SIG-M5 treated with dmso at 0.1 percent for 504 hours (cell line): ENCODE data around the gene LMO7.

Experiments
- DNase-seq: peaks from one replicate; lab custom pipeline; 2025; ENCODE audit not compliant: unreplicated experiment; lab: John Stamatoyannopoulos, UW

The LMO7 gene

DNA sequence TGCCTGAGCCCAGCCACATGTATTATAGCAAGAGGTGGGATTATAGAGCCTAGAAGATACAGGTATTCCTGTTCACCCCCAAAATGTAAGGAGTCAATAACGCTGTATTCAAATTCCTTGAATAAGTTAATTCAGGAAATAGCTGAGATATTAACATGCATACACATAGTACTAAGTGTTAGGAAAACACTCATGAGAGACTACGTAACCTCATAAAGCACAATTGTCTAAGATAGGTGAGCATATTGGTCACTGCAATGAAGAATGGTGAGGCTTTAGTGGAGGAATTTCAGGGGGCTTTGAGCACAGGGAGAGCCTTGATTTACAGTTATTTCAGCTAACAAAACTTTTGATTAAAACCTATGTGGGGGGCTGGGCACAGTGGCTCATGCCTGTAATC, 161.6 kb downstream of the LMO7 start:
- DNase-seq, result no peak

DNA sequence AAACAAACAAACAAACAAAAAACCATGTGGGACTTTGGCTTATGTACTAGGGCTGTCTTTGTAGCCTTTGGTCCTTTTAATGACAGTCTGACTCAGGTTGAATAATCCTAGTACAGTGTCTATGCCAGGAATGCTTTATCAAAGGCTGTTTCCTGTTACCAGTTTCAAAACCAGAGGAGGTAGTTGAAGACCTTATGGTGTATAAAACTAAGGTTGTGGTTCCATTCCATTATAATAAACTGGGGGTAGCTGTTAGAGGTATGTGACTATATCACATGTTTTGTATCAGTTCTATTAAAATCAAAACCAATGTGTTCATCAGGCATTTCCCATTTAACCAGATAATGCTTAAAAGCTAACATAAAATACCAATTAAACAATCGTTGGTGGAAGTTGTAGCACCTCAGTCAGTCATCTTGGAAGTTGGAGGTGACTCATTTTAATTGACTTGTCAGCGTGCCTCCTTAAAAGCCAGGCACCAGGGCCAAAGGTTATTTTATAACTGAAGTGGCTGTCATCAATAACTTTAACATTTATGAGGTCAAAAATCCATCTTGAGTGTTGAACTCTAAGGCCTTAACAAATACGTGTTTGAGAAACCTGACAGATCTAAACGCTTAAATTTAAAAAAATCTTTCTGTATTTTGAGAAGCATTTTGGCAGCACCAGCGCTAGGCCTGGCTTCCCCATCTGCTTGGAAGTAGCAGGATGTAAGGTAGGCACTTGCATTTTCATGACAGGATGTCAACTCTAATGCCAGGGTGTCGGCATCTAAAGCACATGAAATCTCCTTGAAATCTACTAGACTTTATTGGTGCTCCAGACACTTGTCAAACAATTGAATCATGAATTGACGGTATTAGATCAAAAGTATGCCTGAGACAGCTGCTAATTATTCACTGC, 162.5 kb downstream of the LMO7 start:
- DNase-seq, result no peak

DNA sequence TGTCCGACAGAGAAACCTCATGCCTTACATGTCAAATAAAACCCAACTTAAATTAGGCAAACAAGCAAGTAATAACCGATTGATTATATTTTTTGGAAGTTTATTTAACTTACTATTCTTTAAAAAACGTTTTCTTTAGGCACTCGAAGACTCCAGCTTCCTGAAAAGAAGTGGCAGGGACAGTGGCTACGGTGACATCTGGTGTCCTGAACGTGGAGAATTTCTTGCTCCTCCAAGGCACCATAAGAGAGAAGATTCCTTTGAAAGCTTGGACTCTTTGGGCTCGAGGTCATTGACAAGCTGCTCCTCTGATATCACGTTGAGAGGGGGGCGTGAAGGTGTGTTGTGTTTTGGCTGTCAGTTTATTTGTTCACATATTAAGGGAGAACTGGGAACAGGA, 164.4 kb downstream of the LMO7 start:
- no peak for DNase-seq

DNA sequence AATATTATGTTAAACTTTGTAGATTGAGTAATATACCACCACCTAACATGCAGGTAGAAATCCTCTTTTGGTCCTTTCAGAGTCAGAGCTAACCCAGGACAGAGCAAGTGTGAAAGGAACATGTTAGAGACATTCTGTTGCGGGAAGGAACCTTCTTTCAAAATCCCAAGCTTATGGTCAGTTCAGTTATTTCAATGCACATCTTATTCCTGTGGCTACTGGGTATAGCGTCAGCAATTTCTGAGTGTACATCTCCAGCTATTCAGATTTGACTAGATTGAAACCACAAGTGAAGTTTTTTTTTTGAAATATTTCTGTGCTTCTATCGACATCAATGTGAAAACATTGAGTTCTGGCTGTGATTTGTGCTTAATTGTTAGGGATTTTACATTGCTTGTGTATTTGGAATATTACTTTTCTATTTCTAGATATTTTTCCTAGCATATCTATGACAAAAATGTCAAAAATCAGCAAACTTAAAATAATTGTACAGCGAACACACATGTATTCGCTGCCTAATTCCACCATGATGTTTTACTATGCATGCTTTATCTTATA, 165.3 kb downstream of the LMO7 start:
- no peak for DNase-seq

DNA sequence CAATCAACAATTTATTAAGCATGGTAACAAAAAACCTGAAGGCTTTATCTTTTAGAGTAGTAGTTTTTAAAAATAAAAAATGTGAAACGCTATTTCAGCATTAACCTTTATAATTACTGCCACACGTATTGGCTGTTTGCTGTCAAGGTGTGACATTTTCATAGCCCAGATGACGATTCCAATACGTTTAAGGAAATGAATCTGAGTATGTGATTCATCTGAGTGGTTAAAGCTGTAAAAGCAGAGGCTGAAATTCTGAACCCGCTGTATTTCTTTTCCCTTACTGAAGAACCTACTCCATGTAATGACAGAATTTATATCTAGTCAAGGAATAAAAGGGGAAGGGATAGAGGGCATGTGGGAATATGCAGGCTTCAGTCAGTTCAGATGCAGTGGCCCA, 166.0 kb downstream of the LMO7 start:
- no peak for DNase-seq

DNA sequence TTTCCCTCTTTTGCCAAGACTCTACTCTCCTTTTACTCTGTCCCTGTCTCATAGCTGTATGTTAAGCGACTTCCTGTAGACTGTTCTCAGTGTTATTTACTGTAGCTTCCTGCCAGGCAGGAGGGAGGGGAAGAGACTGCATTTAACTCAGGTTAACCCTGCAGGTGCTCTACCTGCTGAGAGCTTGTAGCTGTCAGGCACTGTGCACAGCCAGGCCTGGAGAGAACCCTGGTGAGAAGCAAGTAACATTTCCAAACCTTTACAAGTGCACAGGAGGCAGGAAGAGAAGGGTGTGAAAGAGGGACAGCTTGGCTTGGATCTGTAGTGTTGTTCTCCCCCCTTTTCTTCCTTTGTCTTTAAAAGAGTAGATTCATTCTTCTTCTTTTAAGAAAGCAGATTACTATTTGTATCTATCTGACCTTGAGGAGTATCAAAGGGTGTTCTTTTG, 167.1 kb downstream of the LMO7 start:
- no peak for DNase-seq

DNA sequence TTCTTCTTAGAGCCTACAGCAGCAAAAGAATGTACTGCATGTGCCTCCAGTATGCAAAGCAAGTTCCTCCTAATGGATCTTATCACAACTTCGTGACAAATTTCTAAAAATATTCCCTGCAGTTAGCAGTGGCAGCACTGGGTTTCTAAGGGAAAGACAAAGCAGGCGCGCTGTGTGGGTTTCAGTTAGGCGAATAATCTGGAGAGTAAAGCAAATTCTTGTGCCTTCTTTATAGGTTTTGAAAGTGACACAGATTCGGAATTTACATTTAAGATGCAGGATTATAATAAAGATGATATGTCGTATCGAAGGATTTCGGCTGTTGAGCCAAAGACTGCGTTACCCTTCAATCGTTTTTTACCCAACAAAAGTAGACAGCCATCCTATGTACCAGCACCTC, 167.9 kb downstream of the LMO7 start:
- DNase-seq, result no peak

DNA sequence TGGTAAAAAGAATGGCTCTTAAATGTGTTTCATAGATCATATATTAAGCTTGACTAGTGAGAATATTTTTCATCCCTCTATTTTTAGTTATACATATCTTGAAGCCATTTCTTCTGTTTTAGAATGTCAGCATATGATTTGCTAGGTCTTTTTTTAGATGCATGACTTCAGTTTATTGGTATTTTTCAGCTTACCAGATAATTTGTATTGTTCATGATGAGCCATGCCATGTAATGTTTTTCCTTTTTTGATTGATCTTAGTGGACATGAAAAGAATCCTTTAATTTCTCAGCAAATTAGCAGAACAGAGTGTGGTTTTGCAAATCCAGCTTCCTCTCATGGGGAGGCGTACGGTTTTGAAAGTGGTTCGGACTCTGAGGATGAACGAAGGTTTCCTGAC, 168.5 kb downstream of the LMO7 start:
- DNase-seq, result no peak

DNA sequence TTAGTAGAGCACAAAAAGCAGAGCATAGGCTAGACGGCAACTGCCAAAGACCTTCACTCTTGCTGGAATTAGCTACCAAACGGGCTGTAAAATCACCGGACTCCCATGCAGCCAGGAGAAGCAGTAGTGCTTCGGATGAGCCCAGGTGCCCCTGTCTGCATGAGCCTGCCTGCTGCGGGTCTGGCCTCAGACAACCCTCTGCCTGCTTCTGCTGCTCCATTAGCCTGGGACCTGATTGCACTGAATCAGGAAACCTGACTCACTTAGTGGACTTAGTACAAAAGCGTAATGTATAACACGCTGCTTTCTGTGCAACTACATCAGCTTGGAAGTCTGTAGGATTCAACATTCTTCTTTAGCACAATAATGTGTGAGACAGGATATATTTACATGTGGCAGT, 170.0 kb downstream of the LMO7 start:
- no peak for DNase-seq

DNA sequence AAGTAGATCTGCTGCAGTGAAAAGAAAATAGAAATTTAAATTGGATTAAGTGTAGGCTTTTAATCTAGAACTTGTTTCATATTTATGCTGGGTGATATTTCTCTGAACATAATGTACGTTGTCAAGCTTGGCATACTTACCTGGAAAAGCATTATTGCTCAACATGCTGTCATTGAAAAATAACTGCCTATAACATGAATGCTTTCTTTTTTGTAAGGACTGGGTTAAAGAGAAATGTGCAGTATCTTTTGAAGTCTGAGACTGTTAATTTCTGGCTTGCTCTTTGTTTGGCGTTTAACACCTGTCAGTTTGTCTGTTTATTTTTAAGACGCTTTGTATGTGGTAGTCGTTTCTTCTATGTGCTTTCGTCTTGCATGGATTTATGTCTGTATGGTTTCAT, 175.2 kb downstream of the LMO7 start:
- DNase-seq, result no peak

DNA sequence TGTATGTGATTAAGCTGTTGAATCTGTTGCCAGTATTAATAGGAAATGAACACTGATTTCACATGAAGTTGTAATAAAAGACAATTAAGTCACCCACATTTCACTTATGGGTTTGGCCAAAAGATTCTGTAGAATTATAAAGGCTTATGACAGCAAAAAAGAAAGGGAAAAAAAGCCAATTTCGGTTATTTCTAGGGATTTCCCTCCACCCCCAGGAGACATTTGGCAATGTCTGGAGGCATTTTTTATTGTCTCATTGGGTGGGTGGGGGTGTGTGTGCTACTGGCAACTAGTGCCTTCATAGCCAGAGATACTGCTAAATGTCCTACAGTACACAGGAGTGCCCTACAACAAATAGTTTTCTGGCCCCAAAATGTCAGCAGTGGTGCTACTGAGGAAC, 175.7 kb downstream of the LMO7 start:
- no peak for DNase-seq

DNA sequence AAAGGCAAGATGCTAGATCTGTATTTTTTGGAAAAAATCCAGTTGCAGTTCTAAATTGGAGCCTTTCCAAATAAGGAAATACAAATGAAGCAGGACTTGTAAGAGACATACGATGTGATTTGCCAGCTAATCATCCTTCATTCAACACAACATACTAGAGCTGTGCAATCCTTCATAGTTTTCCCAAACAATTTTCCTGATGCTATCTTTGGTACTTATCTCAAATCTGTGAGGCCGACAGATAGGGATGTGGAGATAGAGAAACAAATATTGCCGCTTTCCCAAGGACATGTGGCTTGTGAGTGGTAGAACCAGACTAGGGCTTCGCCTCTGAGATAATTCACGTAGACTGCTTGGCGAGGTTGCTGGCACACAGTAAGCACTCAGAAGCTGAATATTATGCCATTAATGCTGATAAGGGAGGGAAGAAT, 176.6 kb downstream of the LMO7 start:
- no peak for DNase-seq

DNA sequence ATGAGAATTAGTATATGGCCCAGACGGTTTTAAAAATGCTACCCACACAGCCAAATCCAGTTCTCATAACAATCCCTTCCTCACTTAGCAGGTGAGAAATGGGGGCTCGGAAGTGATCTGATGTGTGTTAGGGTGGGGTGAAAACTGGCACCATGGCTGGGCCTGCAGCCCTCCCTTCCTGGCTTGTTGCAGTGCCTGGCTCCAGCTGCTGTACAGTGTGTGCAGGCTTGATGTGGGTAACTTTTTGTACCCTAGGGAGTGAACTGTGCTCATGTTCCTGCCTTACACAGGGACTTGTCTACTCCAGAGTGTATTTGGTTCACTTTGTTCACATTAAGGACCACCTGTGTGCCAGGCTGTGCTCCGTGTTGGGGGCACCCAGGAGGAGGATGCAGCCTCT, 177.2 kb downstream of the LMO7 start:
- no peak for DNase-seq

DNA sequence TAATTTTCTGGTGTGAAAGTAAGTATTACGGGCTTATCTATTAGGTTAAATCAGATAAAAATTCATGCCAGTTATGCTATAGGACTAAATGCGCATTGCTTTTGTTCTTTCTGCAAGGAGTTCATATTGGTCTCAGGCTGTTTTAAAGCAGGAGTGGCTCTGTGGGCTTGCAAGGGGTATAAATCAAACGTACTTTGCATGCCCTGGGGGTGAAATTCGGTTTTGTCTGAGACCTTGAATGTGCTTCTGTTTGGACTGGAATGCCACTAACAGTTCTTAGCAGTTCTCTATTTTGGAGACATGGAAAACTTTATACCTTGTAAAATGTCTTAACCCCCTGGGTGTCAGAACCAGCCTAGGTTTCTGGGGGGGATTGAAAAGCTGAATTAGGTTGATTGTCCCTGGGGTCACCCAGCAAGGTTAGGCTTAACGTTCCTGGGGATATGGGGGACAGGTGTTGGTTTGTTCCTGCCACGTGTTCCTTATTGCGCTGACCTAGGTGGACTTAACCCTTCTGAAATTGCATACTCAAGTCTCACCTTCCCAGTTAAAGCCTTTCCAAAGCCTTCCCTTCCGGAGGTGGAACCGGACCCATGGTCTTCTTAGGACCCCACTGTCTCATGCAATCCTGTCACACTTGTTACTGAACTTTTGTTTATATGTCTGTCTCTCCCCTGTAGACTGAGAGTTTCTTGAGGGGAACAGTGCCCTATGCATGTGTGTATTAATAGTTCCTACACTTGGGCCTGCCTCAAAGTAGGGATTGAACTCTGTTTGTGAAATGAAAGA, 182.2 kb downstream of the LMO7 start:
- DNase-seq, result no peak

DNA sequence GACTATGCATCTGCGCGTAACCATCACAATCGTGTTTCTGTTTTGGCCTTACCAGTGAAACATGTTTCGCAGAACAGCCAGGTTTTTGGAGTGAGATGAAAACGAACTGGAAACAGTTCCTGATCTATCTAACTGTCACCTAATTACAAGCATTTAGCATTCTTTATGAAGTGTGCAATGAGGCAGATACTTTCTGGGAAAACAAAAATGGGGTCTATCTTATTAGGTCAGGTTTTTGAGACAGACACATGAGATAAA, 182.8 kb downstream of the LMO7 start:
- DNase-seq, result no peak

DNA sequence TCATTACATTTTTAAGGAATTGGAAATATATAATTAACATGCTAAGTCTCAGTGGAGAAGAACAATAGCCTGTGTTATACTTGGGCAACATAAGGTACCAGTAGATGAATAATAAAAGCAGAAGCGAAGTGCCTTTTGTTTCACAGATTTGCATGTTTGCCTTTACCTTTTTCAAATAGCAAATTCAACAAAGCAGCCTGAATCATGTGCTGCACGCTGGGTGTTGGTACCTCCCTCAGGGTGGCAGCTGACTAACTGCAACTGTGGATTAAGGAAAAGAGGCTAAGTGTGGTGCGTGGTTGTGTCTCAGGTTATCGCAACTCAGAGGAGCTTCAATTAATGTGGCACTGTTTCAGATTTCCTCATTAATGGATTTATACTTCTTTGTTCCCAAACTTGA, 189.0 kb downstream of the LMO7 start:
- DNase-seq, result no peak

DNA sequence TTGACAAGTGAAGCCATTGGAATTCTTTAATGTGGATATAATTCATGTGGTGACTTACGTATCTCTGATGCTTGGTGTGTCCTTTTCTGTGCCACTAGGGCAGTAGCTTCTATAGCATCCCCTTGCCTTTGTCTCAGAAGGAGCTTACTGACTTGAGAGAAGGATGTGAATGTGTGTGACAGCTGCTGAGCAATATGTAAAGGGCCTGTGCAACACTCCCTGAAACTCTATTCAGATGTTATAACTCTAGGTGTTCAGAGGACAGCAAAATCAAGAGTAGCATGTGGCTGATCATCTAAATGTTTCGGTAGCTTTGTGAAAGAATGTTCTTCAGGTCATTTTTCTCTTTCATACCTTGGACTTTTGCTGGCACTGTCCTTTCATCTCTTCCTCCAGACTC, 189.5 kb downstream of the LMO7 start:
- DNase-seq, result no peak

DNA sequence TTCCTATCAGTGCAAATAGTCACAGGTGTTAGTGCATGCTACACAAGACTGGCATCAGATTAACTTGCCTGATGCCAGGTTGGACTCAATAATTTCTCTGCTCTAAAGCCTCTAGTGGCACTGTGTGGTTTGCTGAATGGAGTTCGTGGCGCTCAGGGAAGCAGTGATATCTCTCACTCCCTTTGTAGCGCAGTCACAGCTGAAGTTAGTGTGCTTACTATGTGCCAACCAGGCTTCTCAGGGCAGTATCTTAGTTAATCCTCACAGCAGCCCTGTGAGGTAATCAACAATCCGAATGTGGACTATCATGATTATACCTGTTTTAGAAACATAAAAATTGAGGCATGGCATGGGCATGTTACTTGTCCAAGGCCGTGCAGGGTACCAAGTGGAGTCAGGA, 190.3 kb downstream of the LMO7 start:
- DNase-seq, result no peak

DNA sequence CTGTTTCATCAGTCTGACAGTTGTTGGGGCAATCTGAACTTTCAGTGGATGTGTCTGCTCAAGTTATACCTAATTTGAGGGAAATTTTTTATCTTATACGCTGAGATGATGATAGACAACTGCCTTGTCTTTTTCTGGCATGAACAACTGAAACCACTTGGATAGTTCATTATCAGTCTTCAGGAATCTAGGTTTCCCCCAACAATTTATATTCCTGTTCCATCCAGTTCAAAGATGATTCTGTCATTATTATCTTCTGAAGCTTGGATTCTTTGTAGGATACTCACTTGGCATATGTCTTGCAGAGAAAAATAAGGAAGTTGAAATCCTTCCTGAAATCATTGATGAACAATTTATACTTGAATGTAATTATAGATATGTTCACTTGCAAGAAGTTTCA, 193.7 kb downstream of the LMO7 start:
- no peak for DNase-seq

DNA sequence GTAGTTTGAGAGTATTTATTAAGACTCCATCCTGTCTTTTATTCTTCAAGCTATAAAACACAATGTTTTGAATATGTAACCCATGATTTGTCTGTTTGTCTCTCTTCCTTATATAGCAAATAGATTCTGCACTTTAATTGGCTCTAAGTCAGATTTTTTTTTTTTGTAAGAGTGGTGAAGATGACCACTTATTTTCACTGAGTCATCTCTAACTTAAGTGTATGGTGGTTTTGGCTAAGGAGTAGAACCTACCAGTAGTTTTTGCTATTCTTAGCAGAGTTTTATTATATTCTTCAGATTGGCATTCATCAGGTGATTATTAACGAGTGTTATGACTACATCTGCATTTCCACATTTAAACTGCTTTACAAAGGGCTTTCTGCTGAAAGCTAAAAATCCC, 194.7 kb downstream of the LMO7 start:
- DNase-seq, result no peak

DNA sequence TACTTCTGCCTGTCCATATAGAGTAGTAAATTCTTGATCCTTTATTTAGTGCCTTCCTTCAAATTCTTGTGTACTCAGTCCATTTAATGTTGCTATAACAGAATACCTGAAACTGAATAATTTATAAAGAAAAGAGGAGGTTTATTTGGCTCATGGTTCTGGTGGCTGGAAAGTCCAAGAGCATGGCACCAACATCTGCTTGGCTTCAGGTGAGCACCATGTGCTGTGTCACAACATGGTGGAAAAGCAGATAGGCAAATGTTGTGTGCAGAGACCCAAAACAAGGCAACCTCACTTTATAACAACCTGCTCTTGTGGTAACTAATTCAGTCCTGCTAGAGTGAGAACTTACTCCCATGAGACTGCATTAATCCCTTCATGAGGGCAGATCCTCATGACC, 195.3 kb downstream of the LMO7 start:
- DNase-seq, result no peak

DNA sequence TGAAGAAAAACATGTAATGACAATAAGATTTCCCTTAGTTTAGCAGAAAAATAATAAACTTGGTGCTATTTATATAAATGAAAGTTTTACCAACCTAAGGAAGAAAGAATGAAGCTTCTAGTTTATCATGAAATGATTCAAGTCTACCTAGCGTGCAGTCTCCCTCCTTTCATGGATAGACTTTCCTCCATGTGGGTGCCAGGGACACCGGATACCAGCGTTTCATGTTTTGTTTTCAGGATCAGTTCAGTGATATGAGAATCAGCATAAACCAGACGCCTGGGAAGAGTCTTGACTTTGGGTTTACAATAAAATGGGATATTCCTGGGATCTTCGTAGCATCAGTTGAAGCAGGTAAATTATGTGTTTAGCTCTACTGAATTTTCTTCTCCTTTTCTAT, 196.7 kb downstream of the LMO7 start:
- DNase-seq, result no peak
